ENCODE measurements around the gene MSI2.
A peak's percentile ranks its signal among the peaks of the same experiment; 100 is the strongest.

MSI2 gene

DNA sequence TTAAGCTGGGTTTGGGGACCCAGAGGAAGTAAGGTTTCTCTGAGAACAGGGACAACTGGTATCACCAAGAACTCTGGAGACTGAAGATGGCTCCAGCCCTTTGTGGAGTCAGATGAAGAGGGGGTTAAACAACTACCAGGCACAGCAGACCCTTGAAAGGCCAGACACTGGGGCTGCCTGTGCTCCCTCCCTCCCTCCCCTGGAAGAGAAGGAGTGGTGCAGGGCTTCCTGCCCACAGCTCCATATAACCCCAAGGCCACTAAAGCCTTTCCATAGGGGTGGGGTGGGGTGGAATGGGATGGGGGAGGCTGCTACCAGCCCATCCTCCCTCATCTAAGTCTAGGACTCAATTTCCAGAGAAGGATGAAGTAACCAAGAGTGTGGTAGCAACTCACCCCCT, 422.1 kb downstream of the MSI2 start:
- no peak for DNase-seq

DNA sequence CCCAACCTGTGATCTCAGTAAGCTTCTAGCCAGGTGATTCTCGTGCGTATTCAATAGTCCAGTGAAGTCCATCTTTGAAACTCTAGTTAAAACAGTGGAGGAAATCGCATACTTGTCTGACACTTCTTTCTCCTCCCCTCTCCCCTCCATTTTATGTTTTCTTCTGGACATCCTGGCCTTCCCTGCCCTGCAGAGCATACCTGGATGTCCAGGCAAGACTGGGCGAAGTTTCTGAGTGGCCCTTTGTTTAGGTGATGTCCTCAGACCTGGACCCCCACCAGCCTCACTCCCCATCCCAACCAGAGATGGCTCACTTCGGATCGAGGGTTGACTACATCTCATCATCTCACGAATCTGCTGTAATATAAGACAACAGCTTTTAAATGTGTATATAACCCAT, 423.0 kb downstream of the MSI2 start:
- DNase-seq = no peak

DNA sequence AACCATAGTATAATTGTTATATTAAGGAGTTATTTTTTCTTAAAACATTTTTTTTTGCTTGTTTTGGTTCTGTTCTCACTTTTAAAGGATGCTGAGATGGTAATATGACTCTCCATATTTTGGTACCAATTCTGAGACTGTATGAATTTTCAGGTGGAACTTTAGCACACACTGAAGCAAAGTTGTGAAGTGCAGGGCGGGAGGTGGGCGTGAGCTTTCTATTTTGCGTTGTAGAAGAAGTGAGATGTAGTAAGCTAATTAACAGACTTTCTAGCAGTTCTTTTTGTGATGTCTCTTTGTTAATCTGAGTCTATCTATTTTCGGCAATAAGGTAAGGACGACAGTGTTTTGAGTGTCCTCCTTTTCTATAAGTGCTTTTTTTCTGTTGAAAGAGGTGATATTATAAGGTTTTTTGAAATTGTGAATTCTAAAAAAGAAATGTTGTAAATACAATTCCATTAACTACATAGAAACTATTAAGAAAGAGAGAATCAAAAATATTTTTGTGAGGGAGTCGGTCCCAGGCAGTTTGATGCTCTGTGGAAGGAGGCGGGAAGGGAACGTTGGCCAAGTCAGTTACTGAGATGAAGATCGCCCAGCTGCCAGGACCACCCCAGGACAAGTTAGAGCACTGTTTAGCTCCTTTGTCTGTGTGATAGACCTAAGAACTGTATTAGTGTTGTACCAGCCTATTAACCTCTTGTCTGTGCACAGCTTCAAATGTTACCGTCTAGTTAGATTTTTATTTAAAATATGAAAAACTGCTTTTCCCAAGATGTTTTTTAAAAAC, 423.8 kb downstream of the MSI2 start:
- no peak for DNase-seq

DNA sequence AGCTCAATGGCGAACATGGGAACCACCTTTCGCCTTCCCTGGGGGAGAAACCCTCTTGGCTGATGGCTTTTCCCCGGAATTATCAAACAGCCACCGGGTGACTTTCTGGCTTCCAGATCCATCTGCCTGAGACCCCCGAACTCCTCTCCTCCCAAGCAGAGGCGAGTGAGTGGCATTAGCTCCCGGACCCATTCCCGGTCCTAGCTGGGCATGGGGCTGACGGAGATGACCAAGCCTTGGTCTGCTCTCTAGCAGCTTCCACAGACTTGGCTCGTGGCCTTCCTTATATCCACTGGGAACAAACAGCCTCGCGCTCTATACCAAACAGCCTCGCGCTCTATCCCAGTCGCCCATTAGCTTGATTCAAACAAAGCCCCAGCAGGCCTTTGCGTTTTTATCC, 426.4 kb downstream of the MSI2 start:
- DNase-seq = no peak

DNA sequence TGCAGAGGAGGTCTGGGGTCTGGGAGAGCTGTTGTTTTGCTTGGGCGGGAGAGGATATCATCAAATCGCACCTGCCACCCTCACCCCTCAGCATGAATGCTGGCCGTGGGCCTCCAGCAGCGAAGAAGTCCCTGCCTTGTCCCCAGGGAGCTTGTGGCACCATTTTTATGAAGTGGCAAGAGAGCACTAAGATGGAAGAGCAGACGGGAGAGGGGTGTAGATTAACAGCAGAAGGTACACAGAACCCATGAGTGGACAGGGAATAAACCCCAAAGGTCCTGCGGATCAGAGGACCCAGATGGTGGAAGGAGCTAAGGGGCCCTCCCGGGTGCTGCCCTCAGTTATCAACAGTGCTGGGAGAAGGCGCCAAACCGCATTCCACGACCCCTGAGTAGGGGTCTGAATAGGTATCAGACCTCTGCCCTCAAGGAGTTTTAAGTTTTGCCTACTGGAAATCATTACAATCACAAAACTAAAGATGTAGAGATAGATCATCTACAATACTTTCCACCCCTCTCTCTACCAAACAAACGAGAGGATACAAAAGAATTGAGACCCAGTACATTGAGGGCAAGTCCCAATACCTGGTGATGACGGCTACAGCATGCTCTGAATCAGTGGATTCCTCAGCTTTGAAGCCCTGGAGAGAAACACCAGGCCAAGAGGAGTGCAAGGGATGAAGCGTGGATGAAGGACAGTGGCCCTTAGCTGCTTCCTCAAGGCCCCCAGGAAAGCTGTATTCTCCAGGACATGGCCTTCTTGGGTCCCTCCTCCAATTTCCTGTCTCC, 428.6 kb downstream of the MSI2 start:
- no peak for DNase-seq

DNA sequence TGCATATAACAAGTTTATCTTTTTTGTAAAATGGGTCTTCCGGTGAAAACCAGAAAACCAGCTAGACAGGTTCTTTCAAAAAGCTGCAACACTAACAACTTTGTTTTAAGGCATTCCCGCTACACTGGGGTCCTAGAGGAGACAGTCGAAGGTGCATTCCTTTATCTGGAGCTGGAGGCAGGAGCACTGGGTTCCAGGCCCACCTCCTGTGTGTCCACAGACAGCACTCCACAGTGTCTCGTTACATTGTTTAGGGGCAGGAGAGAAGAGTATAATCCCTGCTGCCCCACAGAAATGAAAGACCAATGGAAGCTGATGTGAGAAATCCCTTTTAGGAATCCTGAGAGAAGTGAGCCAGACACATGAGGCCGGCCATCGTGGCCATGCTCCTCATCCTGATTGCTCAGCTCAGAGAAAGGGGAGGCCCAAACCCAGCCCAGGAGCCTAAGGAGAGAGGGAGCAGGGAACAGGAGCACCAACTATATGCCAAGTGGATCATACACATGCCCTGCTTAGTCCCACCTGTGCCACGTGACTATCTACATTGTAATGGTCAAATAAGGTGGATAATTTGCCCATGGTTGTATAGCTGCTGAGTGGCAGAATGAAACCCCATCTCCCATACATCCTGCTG, 429.3 kb downstream of the MSI2 start:
- DNase-seq = no peak

DNA sequence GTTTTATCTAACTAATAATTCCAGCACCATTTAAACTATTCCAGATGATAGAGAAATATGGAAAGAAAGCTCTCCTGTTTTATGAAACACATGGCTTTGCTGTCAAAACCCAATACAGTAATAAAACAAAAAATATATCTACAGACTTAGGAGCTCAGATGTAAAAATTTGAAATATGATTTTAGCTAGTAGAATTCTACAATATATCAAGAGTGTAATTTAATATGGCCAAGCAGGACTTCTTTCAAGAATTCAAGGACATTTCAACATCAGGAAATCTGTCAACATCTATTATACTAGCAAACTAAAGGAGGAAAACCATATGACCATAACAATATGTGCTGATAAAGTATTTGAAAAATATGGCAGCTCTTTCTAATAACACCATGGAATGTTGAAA, 431.3 kb downstream of the MSI2 start:
- DNase-seq = no peak

DNA sequence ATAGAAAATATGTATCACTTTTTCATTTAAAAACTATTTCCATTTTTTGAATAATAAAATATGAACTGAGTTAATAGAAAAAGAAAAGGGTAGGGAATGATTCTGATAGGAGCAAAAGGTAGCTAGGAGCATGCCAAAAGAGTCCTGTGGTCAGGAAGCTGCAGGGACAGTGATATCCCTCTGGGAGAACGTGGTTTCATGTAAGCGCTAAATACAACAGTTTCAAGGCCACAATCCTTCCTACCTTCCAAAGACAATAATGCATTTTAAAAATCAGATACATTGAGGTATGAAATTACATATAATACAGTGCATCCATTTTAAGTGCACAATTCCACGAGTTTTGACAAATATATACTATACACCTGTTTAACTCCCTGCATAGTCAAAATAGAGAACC, 432.9 kb downstream of the MSI2 start:
- DNase-seq = no peak

DNA sequence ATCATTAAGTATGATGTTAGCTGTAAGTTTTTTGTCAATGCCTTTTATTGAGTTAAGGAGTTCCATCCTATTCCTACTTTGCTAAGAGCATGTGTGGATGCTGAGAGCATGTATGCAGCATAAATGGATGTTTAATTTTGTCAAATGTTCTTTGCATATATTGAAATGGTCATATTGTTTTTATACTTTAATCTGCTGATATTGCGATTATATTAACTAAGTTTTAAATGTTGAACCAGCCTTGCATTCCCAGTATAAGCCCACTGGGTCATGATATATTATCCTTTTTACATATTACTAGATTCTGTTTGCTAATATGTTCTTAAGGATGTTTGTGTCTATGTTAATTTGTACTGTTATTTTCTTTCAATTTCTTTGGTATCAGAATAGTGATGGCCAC, 435.6 kb downstream of the MSI2 start:
- DNase-seq = no peak

DNA sequence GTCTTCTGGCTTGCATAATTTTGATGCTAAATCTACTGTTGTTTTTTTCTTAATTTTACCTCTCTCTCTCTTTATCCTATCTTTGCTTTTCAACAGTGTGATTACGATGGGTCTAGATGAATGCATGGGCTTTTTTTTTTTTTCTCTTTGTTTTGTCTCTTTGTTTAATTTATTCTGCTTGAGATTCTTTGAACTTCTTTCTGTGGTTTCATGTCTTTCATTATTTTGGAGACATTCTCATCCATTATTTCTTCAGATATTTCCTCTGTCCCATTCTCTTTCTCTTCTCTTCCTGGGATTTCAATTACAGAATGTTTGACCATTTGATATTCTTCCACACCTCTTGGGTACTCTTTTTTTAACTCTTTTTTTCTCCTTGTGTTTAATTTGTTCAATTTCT, 436.4 kb downstream of the MSI2 start:
- no peak for DNase-seq

DNA sequence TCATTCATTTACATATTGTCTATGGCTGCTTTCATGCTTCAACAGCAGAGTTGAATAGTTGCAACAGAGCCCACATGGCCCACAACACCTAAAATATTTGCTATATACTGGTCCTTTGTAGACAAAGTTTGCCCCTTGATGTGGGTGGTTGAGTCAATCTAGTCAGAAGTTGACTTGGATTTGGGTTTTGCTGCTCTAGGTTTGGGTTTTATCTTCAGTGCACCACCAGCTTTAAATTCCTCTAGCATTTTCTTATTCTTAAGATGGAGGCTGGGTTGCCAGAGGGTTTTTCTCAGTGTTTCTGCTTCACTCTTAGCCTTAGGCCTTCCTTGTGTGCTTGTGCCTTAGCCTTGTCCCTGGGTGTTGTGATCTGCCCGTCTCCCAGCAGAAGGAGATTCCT, 437.7 kb downstream of the MSI2 start:
- DNase-seq = no peak

DNA sequence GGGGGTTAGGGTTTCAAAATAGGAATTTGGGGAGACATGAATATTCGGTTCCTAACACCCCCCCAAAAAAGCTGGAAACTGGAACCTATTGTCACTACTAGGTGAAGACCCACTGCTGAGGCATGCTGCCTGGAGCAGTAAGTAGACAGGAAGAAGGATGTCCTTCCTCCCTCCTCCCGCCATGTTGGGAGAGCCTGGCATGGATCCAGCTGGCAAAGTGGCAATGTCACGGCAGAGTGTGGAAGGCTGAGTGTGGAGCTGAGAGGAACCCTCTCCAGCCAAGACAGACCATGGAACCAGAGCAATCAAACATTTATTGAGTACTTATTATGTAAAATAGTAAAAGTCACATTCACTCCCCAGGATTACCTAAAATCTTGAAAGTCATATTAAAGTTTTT, 439.7 kb downstream of the MSI2 start:
- no peak for DNase-seq

DNA sequence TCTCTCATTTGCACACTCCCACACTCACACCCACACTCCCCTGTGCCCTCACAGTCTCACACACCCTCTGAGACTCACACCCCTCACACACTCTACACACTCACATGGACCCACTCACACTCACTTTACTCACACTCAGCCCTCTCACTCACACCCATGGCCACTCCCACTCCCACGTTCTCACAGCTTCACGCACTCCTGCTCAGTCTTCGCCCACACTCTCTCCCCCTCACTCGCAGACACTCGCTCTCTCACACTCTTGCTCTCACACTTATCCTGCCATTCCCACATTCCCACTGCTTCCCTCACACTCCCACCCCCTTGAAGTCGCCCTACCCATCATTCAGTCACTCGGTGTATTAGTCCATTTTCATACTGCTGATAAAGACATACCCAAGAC, 440.9 kb downstream of the MSI2 start:
- no peak for DNase-seq

DNA sequence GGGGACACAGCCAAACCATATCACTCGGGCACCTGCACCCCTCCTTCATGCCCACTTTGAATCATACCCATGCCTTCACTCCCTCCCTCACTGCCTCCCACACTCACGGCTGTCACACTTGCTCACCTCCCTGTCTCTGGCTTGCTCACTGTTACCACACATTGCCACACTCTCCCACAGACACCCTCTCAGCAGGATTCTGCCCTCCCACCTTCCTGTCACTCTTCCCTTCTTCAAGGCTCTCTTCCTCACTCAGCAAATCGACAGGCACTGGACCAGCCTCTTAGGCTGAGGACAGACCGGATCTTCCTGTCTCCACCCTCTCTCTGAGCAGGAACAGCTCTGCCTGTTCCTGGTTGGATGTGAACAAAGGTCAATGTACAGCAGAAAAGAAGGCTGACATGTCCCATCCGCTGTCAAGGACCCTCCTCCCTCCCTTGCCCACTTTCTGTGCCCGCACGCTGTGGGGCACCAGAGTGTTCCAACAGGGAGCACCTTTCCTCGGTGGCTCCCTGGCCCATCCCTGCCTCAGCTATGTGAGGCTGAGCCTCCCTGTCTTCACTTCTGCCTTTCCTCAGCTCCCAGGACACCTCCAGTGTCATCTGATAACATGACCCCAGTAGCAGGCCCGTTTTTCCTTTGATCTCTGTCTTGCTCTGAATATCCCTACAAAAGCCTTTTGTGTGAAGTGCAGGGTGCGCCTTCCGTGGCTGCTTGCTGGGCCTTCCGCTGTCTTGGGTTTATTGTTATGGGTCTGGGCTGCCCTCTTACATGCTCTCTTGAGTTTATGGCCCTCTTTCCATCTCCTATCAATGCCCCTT, 441.8 kb downstream of the MSI2 start:
- no peak for DNase-seq

DNA sequence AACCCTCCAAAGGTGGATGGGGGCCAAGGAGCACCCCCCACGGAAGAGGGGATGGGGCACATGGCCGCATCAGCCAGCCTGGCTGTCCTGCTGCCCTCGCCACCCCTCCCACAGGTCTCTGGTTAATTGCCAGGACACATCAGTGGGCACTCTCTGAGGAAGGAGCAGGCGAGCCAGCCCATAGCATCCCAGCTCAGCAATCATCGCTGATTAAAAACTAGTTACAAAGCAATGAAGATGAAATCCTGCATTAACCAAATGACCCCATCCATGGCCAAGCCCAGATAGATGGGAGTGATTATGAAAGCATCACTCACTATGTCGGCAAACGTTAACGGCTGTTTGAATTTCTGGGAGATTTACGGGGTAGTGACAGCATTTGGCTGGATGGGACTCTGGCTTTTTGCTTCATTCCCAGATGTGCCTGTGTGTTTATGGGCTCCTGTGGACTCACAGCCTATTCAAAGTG, 443.5 kb downstream of the MSI2 start:
- DNase-seq = no peak

DNA sequence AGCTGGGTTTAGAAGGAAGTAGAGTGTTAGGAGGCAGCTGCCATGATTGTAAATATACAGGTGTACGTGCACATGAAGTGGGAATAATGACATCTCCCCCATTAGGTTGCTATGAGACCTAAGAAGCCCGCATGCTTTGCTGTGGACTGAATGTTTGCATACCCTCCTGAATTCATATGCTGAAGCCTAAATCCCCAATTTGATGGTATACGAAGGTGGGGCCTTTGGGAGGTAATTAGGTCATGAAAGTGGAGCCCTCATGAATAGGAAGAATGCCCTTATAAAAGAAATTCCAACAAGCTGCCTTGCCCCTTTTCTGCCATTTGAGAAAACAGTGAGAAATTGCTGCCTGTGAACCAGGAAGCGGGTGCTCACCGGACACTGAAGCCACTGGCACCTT, 444.8 kb downstream of the MSI2 start:
- DNase-seq = no peak

DNA sequence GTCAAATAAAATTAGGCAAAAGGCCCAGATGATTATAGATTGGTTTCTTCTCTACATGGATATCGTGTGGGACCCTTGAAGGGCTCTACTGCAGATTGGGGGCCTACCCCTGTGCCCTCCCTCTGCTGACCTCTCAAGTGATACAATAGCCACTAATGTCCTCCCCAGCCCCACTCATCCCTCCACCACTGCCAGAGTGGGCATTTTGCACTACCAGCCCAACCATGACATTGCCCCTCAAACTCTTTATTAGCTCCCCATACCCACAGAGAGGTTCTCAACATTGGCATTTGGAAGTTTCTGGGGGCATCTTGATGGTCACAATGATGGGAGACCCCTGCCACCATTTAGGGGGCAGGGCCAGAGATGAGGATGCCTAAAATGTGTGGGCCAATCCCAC, 446.9 kb downstream of the MSI2 start:
- no peak for DNase-seq

DNA sequence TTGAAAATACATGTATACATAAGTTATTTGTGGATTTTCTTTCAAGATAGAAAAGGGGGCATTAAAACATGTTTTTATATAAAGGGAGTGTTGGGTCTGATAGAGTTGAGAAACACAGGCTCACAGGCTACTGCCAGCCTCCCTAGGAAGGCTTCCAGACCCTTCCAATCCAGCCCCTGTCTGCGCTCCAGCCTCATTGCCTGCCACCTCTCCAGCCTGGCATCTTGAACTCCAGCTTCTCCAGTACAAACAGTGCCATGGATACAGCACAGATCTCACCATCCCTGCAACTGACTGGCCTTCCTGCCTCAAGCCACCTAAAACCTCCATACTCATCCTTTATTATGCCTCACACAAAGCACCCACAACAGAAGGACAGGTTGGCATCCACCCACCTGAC, 448.1 kb downstream of the MSI2 start:
- no peak for DNase-seq

DNA sequence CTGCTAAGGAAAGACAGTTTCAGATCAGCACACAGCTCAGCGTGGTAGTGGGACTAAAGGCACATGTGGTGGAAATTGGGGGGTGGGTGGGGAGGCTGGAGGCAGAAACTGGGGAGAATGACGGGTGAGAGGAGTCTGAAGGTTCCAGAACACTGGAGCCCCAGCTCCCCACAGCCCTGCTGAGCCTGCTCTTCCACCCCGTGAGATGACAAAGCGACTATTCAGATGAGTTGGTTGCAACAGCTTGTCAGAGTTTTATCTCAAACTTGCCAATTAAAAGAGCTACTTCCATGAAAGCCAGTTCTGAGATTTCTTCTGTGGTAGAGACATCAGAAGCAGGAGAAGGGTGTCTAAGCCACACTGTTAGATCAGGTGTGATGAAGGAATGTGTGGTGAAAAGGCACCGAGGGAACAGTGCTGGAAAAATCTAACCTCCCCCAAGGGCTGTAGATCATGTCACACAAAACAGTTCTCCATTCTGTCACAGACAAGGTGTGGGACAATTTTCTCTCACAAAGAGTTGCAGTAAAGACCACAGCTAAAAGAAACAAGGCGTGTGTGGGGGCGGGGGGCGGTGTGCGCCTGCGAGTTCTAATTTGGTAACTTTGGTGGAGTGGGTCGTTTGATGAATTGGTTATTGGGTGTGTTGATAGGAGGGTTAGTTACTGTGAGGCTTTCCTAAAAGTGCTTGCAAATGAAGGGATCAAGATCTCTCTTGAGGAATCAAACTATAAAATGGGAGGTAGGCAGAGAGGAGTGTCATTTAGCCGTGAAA, 449.8 kb downstream of the MSI2 start:
- peak; percentile 5 for DNase-seq

DNA sequence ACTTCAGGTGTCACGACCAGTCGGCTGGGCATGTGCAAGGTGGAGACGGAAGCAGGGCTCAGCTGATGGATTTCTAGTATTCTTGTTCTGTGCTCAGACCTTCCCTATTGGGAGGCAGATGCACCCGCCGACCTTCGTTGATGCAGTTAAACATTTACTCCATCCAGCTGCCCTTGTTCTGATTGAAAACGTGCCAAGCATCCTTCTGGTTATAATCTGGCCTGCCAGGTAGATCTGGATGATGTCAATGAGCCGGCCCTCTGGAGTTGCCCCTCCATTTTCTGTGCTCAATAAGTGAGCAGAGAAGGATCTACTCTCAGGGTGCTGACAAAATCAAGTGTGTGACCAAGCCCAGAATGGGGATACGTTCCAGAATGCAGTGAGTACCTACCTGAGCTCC, 450.4 kb downstream of the MSI2 start:
- no peak for DNase-seq

DNA sequence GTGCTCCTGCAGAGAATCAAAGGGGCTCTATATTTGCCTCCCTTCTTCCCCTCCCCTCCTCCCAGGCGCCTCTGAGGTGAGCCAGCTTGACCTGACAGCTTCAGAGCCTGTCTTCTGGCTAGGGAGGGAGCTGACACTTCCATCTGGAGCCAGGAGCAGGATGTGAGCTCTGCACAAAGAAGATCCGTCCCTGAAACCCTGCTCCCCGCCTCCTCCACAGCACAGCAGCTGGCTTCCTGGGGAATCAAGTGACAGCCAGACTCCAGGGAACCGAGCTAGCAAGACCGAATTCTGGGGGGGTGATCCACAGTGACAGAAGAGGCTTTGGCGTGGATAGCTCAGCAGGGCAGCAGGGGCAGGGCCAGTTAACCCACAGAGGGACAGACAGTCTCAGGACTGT, 451.6 kb downstream of the MSI2 start:
- DNase-seq = no peak

DNA sequence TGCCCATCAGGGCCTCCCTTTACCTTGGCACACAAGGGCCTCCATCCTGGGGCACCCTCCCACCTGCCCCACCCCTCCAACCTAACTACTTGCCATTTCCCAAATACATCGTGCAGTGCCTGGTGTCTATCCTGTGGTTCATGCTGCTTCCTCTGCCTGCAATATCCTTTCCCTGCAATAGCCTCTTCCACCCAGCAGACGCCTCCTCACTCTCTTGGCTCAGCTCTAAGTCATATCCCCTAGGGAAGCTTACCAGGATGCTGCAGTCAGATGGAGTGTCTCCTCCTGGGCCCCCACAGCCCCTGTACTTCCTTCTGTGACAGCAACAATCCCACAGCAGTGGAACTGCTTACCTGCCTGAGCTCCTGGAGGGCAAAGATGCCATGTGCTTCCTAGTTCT, 452.1 kb downstream of the MSI2 start:
- no peak for DNase-seq
